GM12872 (cell line): Measurements from ENCODE around the gene COL4A2.

Source experiments
- TF ChIP-seq, protein P1 (sequence below): IDR thresholded peaks from 3 replicates; pipeline ENCODE4 v1.5.1; 2011; ENCODE audit warnings: low read depth, mild to moderate bottlenecking, low read length, moderate library complexity; ENCODE audit not compliant: insufficient read depth

The COL4A2 gene

DNA sequence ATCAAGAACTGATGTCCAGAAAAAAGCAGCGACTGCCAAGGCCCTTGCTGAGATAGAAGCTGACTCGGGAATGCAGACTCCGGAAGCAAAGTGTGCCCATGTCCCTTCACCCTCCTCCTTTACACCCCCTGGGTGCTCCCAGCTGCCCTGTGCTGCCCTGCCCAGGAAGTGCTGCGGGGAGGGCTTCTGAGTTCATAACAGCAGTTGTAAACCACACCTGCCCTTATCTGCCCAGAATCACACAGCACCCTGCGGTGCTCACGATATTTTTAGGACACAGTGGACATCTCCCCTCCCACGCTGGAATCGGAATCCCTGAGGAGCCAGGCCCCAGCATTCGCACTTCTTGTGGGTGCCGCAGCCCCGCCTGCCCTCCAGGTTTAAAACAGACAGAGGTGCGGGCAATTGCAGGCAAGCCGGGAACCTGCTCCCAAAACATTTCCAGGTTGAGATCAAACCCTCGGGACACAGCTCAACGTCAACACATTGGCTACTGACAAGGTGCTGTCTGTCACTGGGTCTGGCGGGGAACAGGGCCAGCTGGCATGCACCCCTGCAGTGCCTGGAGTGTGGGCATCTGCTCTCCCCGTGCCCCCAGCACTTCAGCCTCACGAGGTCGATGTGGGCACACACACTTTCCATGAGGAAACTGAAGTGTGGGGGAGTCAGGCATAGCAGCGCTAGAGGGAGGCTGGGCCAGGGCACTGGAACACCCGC lies 217.6 kb downstream of the COL4A2 start:
- TF ChIP-seq, protein P1, sequence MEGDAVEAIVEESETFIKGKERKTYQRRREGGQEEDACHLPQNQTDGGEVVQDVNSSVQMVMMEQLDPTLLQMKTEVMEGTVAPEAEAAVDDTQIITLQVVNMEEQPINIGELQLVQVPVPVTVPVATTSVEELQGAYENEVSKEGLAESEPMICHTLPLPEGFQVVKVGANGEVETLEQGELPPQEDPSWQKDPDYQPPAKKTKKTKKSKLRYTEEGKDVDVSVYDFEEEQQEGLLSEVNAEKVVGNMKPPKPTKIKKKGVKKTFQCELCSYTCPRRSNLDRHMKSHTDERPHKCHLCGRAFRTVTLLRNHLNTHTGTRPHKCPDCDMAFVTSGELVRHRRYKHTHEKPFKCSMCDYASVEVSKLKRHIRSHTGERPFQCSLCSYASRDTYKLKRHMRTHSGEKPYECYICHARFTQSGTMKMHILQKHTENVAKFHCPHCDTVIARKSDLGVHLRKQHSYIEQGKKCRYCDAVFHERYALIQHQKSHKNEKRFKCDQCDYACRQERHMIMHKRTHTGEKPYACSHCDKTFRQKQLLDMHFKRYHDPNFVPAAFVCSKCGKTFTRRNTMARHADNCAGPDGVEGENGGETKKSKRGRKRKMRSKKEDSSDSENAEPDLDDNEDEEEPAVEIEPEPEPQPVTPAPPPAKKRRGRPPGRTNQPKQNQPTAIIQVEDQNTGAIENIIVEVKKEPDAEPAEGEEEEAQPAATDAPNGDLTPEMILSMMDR = no peak

DNA sequence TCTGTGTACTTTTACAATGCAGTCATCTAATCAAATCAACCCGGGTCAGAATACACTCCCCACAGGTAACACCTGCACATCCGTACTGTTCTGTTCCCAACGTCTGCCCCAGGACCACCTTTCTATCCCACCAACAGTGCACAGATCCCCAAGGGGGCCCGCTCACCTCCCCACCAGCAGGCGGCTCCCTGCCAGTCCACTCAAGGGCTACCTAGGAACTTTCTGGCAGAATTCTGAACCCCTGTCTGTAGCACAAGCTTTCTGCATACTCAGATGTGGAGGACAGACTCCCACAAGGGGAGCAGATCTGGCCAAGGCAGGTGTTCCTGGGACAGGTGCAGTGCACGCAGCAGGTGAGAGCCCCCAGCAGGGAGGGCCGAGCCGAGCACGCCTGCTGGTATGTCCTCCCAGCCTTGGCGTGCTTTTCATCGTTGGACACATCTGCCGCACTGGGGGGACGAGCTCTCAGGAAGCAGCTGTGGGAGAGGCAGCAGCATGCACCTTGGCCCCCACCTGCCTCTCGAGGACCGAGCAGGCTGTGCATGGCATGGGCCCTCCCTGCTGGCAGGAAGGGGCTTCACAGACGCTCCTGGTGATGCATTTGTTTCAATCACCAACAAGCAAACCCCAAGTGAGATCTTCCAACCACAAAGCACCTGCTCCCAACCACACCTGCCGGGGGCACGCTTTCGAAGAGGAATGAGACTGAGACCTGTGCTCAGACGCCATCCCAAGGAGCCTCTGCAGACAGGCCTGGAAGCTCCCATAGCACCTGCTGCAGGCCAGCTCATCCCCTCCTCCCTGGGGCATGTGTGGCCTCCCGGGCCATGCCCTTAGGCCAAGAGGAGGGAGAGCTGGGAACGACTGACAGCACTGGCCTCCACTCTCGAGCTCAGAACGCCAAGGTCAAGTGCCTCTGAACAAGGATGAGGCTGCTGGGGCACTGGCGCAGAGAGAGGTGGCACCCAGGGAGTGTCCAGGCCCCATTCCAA lies 218.5 kb downstream of the COL4A2 start:
- TF ChIP-seq, protein P1 = peak; percentile 31; the same call in 2 of the 3 replicates

GRCh38 chr13:110528371-110528770 lies 221.3 kb downstream of the COL4A2 start:
- TF ChIP-seq, protein P1 = no peak

GRCh38 chr13:110528911-110529310 lies 221.8 kb downstream of the COL4A2 start:
- TF ChIP-seq, protein P1 = no peak

DNA sequence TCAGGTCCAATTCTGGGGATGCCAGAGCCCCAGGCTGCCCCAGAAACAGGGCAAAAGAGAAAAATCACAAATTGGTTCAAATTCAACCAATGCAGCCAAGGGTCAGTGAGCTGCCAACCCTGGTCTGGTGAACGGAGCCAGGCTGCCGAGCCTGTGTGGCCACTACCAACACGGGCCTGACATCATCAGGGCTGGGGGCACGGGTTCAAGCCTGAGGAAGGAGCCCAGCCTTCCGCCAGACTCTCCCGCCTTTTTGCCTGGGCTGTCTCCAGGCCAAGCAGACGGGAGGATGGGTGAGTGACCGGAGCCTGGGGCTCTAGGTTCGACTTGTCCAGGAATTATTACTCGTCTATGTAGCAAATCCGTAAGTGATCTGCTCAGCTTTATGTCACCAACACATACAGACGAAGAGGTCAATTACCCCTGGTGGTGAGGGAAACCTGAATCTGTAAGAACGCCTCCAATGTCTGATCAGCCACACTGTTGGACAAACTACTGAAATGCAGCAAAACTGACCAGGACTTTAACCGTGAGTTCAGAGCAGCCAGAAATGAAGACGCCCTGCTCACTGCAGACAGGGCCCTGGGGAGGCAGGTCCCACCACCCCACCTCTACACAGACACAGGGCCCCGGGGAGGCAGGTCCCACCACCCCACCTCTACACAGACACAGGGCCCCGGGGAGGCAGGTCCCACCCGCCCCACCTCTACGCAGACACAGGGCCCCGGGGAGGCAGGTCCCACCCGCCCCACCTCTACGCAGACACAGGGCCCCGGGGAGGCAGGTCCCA lies 222.6 kb downstream of the COL4A2 start:
- TF ChIP-seq, protein P1 = no peak

GRCh38 chr13:110531100-110531499 lies 224.0 kb downstream of the COL4A2 start:
- TF ChIP-seq, protein P1 = no peak

DNA sequence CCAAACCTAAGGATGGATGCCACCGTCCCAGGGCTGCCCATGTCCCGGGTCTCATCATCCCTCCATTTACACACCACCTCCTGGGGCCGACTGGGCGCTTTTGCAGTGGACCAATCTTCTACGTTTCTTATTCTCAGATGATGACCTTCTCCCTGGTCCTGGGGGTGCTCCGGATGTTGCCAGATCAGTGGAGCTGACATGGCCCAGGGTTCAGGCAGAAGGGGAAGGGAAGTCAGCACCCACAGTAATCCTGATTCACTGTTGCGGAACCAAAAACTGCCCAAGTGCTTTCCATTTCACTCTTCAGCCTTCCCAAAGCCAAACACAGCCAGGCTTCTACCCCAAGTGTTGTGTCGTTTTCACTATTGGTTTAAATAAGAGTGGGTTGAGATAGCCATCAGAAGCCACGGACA lies 224.6 kb downstream of the COL4A2 start:
- TF ChIP-seq, protein P1 = no peak
